ENCODE measurements around the gene PRR33.

DNA sequence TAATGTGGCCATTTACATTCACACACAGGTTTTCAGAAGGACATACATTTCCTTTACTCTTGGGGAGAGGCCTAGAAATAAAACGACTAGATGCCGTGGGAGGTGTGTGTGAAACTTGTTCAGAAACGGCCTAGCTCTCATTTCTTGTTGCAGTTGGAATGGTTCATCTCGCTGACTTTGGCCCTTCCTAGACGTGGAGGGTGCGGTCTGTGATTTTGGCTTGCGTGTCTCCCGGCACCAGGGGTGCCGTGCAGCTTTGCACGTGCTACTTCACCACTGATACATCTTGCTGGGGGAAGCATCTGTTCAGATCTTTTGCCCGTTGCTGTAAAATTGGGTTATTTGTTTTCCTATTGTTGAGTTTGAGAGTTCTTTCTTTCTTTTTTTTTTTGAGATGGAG is 3.1 kb upstream of the PRR33 start:
- TF ChIP-seq, protein P1, sequence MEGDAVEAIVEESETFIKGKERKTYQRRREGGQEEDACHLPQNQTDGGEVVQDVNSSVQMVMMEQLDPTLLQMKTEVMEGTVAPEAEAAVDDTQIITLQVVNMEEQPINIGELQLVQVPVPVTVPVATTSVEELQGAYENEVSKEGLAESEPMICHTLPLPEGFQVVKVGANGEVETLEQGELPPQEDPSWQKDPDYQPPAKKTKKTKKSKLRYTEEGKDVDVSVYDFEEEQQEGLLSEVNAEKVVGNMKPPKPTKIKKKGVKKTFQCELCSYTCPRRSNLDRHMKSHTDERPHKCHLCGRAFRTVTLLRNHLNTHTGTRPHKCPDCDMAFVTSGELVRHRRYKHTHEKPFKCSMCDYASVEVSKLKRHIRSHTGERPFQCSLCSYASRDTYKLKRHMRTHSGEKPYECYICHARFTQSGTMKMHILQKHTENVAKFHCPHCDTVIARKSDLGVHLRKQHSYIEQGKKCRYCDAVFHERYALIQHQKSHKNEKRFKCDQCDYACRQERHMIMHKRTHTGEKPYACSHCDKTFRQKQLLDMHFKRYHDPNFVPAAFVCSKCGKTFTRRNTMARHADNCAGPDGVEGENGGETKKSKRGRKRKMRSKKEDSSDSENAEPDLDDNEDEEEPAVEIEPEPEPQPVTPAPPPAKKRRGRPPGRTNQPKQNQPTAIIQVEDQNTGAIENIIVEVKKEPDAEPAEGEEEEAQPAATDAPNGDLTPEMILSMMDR (IDR thresholded peaks at IDR 0.05): no peak
- TF ChIP-seq POLR2A (IDR thresholded peaks at IDR 0.05): no peak
